Gastroesophageal sphincter (tissue), 4 donors: ENCODE results near the gene SLC28A1. TPM values are rescaled to one million over a fixed set of nuclear protein-coding genes. Genes with fewer than 3 reads are reported as not detected.
A peak's percentile ranks its signal among the peaks of the same experiment; 100 is the strongest.

ENCODE experiments used
- ATAC-seq: fragments of 150-250 bp; one replicate; pipeline ENCODE4 v1.9.1; 2016; ENCODE audit warnings: mild to moderate bottlenecking, moderate library complexity
- H3K27ac ChIP-seq, 4 donors: fragments of 200-600 bp; sonication (generic) in 3 of 4; 1 replicate in 3 of 4; 2 replicates in 1 of 4; pipeline ENCODE4 v1.5.1; 2016 to 2019
- H3K27me3 ChIP-seq: fragments of 200-600 bp; sonication (generic); one replicate; pipeline ENCODE4 v1.5.1; 2019
- H3K36me3 ChIP-seq, 2 donors: fragments of 200-600 bp; sonication (generic); one replicate each; pipeline ENCODE4 v1.5.1; 2019; ENCODE audit warnings: control low read depth in 1 of 2
- H3K4me1 ChIP-seq, 3 donors: fragments of 200-600 bp; sonication (generic); 1 replicate in 2 of 3; 2 replicates in 1 of 3; pipeline ENCODE4 v1.5.1; 2016 to 2019; ENCODE audit warnings: control low read depth in 2 of 3
- H3K4me3 ChIP-seq, 2 donors: fragments of 200-600 bp; sonication (generic); one replicate each; pipeline ENCODE4 v1.5.1; 2019; ENCODE audit warnings: mild to moderate bottlenecking in 1 of 2, moderate library complexity in 1 of 2
- H3K9me3 ChIP-seq, 3 donors: fragments of 200-600 bp; sonication (generic); one replicate each; pipeline ENCODE4 v1.5.1; 2017 to 2019; ENCODE audit warnings: control low read depth in 2 of 3
- EP300 ChIP-seq: sonication (generic); formaldehyde crosslinking; IDR thresholded peaks from one replicate; pipeline ENCODE4 v1.6.1; 2017; ENCODE audit warnings: antibody characterized with exemption, mild to moderate bottlenecking
- POLR2A ChIP-seq, 2 donors: fragments of 450-650 bp; IDR thresholded peaks; one replicate each; pipeline ENCODE4 v1.6.1; 2017; ENCODE audit warnings: antibody characterized with exemption in 2 of 2, mild to moderate bottlenecking in 2 of 2, moderate library complexity in 1 of 2
- POLR2AphosphoS5 ChIP-seq: sonication (generic); formaldehyde crosslinking; IDR thresholded peaks from one replicate; pipeline ENCODE4 v1.6.1; 2017; ENCODE audit warnings: antibody characterized with exemption
- WGBS, 2 donors: methylation state at CpG; one replicate each; pipeline ENCODE4 v1.1.5; 2018; ENCODE audit warnings: low coverage in 1 of 2; 5-methylcytosine and 5-hydroxymethylcytosine counted together
- total RNA-seq, 4 donors: library from RNA; depleted of rRNA; stranded (reverse); fragments of >200 nt; gene quantifications; one replicate each; pipeline ENCODE4 v1.1.0, GENCODE V29; 2016
- TF ChIP-seq, protein P1 (sequence below), 4 experiments: fragments of 200-600 bp in 2 of 4; fragments of 450-650 bp in 2 of 4; sonication (generic) in 1 of 4; IDR thresholded peaks; one replicate each; pipeline ENCODE4 v1.5.1; 2017 to 2019; ENCODE audit warnings: antibody characterized with exemption in 4 of 4, mild to moderate bottlenecking in 2 of 4, moderate library complexity in 2 of 4

Gene SLC28A1
- total RNA-seq, 4 donors from 2014 or later = not detected

DNA sequence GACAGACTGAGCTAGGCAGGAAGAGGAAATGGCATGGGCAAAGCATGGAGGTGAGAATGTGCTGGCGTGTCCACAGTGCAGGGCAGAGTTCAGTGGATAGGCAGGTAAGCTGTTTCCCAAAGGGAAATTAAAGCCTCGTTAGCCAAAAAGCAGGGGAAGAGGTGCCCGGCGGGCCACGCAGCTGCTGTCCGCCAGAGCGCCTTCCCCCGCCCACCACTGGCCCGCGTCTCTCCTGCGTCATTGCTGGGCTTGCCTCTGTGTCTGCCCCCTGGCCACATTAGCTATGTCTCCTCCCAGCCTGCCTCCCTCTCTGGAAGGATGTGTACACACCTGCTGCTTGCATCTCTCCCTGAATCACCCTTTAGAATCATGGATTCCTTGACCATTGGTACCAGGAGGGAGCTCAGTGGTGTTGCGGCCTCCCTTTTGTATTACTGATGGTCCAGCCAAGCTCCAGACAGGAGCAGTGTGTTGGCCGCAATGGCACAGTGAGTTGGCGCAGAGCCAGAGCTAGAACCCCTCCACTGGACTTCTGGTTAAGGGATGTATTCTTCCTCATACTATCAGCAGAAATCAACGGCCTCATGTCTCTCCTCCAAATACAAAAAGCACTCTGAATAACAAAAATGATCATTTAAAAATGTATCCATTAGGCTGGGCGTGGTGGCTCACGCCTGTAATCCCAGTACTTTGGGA, 26.6 kb downstream of the SLC28A1 start:
- Histone ChIP-seq H3K4me3 (no peak overlapping the region), H3K4me1 (peaks cover 3 to 43% (median 26%) of the 10 kb centered on the region in 3 donors), H3K27me3 (no peaks in the 10 kb centered on the region), H3K9me3 (no peaks in the 10 kb centered on the region), H3K36me3 (no peaks in the 10 kb centered on the region), H3K27ac (peak overlapping the region in 3 of 4 donors; percentile 71 to 86 (median 82))
- TF ChIP-seq POLR2A (IDR thresholded peaks at IDR 0.05) (no peak), POLR2AphosphoS5 (no peak), EP300 (no peak)
- TF ChIP-seq, protein P1, sequence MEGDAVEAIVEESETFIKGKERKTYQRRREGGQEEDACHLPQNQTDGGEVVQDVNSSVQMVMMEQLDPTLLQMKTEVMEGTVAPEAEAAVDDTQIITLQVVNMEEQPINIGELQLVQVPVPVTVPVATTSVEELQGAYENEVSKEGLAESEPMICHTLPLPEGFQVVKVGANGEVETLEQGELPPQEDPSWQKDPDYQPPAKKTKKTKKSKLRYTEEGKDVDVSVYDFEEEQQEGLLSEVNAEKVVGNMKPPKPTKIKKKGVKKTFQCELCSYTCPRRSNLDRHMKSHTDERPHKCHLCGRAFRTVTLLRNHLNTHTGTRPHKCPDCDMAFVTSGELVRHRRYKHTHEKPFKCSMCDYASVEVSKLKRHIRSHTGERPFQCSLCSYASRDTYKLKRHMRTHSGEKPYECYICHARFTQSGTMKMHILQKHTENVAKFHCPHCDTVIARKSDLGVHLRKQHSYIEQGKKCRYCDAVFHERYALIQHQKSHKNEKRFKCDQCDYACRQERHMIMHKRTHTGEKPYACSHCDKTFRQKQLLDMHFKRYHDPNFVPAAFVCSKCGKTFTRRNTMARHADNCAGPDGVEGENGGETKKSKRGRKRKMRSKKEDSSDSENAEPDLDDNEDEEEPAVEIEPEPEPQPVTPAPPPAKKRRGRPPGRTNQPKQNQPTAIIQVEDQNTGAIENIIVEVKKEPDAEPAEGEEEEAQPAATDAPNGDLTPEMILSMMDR (IDR thresholded peaks at IDR 0.05) = no peak
- 80 to 85% methylated on average over 5 to 7 of the region's 17 CpGs for WGBS, 2 donors
- no peak for ATAC-seq

DNA sequence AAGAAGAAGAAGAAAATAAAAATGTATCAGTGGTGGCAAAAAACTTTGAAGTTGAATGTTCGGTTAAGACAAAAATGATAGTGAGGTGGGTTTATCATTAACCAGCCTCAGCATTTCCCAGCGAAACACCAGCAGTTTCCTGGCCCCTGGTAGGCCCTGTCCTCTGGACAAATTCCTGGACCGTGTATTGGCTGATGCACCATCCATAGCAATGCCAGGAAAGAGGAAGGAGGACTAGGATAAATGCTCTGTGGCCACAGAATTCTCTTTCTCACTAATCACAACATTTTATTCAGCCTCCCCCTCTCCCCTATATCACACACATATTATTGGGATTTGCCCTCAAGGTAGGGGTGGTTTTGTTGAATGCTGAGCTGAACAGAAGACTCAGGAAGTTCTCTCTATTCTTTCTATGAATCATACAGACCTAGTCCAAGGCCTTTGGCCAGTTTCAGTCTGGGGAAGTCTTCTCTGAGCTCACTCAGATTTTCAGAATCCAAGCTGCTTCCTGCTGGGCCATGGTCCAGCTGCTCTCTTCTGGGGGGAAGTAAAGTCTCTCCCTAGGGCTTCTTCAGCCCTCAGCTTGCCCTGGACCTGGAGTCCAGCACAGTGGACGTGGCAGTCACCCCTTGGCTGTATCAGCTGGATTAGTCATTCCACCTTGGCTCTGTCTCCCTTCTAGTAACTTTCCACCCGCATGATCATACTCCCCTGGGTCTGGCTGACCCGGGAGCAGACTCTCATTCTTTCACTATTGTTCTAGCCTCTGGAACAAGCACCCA, 27.6 kb downstream of the SLC28A1 start:
- H3K9me3 ChIP-seq = no peaks in the 10 kb centered on the region
- WGBS, 2 donors = 23% methylated on average over 4 of the region's 6 CpGs; no CpG with 5 or more reads in 1 of the 2 donors
- H3K36me3 ChIP-seq = no peaks in the 10 kb centered on the region
- TF ChIP-seq POLR2AphosphoS5 (peak; percentile 66), EP300 (no peak), POLR2A (IDR thresholded peaks at IDR 0.05) (no peak)
- ATAC-seq = peak; percentile 97
- peak overlapping the region; percentile 58 to 86 (median 76) for H3K27ac ChIP-seq
- no peak overlapping the region for H3K4me3 ChIP-seq
- H3K27me3 ChIP-seq = no peaks in the 10 kb centered on the region
- H3K4me1 ChIP-seq = peaks cover 3 to 43% (median 26%) of the 10 kb centered on the region in 3 donors

DNA sequence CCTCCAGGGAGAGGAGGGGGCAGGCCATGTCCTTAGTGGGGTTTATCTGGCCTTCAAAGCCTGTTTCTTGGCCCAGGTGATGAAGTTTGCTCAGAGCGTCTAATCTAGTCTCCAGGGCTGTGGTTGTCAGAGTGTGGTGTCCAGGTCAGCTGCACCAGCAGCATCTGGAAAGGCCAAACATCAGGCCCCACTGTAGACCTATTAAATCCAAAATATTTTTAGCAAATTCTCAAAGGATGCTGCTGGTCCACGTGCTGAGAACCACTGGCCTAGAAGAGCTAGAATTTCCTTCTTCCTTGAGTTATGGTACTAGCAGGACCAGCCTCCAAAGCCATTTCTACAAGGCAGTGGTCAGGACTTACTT, 28.9 kb downstream of the SLC28A1 start:
- no peak for ATAC-seq
- Histone ChIP-seq H3K9me3 (no peaks in the 10 kb centered on the region), H3K27me3 (no peaks in the 10 kb centered on the region), H3K27ac (peak overlapping the region in 3 of 4 donors; percentile 71 to 86 (median 82)), H3K4me3 (no peak overlapping the region), H3K4me1 (peaks cover 3 to 43% (median 26%) of the 10 kb centered on the region in 3 donors), H3K36me3 (no peaks in the 10 kb centered on the region)
- TF ChIP-seq EP300 (no peak), POLR2A (IDR thresholded peaks at IDR 0.05) (no peak), POLR2AphosphoS5 (no peak)
- TF ChIP-seq, protein P1 (IDR thresholded peaks at IDR 0.05) = no peak
- WGBS, 2 donors = 40 to 67% methylated on average over 1 of the region's 2 CpGs

DNA sequence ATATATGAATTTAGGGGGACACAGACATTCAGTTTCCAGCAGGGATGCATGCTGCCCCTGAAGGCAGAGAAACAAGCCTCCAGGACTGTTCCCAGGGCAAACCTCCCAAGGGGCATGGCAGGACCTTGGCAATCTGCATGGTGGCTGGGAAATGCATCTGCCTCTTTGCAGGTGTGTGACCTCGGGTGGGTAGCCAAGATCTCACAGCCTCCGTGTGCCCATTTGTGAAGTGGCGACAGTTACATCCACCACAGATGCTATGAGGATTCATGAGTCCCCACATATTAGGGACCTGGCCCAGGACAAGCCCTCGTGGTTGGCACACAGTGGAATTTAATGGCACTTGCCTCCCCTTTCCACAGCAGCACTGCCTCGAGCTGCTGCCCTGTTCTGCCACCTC, 29.9 kb downstream of the SLC28A1 start:
- Histone ChIP-seq H3K9me3 (no peaks in the 10 kb centered on the region), H3K27me3 (no peaks in the 10 kb centered on the region), H3K36me3 (no peaks in the 10 kb centered on the region), H3K4me3 (no peak overlapping the region), H3K4me1 (peaks cover 3 to 43% (median 26%) of the 10 kb centered on the region in 3 donors), H3K27ac (peak overlapping the region in 2 of 4 donors; percentile 17 to 74)
- ATAC-seq = no peak
- no peak for TF ChIP-seq POLR2AphosphoS5
- TF ChIP-seq EP300 = no peak
- TF ChIP-seq POLR2A (IDR thresholded peaks at IDR 0.05) = no peak
- TF ChIP-seq, protein P1 (IDR thresholded peaks at IDR 0.05) = no peak
- 83 to 100% methylated on average over 1 of the region's 5 CpGs for WGBS, 2 donors

DNA sequence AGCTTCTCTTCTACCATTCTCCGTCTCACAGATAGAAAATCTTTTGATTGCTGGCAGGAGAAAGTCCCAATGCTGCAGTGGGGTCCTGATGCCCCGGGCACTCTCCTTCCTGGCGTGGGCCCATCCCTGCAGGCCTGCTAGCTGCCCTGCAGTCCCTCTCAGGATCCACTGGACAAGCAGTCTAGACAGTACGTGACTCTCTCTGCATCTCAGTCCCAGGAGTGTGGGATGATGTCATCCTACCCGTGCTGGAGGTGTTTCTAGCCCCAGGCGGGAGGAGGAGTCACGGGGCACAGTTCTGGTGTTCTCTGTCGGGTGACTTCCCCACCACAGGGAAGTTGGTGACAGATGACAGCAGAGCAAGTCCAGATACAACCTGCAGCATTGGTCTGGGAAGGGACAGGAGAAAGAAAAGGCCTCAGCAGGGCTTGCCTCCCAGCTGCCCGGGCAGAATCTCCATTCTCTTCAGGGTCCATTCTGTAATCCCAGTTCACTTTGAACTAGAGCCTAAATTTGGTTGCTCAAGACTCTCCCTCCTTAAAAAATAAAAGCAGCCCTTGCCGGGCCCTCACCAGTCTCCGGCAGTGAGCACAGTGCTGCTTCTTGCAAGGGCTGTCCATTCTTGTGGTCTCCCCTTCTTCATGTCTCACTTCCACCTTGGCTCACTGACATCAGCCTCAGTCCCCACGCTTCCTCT, 30.6 kb downstream of the SLC28A1 start:
- Histone ChIP-seq H3K36me3 (no peaks in the 10 kb centered on the region), H3K27me3 (no peaks in the 10 kb centered on the region), H3K27ac (peak overlapping the region in 3 of 4 donors; percentile 20 to 74 (median 70)), H3K4me1 (peaks cover 3 to 43% (median 26%) of the 10 kb centered on the region in 3 donors), H3K4me3 (no peak overlapping the region), H3K9me3 (no peaks in the 10 kb centered on the region)
- TF ChIP-seq POLR2AphosphoS5 = no peak
- no peak for TF ChIP-seq EP300
- TF ChIP-seq, protein P1 (IDR thresholded peaks at IDR 0.05) = no peak
- TF ChIP-seq POLR2A (IDR thresholded peaks at IDR 0.05) = no peak
- peak; percentile 66 for ATAC-seq
- WGBS, 2 donors = 37 to 67% methylated on average over 6 to 11 of the region's 12 CpGs
